ENCODE measurements around the gene CDH12.
"Not testable (repeated sequence)": the region's sequence is repeated elsewhere in the genome, so short reads cannot be mapped to it uniquely, and the experiment has no call there.

Gene CDH12

DNA sequence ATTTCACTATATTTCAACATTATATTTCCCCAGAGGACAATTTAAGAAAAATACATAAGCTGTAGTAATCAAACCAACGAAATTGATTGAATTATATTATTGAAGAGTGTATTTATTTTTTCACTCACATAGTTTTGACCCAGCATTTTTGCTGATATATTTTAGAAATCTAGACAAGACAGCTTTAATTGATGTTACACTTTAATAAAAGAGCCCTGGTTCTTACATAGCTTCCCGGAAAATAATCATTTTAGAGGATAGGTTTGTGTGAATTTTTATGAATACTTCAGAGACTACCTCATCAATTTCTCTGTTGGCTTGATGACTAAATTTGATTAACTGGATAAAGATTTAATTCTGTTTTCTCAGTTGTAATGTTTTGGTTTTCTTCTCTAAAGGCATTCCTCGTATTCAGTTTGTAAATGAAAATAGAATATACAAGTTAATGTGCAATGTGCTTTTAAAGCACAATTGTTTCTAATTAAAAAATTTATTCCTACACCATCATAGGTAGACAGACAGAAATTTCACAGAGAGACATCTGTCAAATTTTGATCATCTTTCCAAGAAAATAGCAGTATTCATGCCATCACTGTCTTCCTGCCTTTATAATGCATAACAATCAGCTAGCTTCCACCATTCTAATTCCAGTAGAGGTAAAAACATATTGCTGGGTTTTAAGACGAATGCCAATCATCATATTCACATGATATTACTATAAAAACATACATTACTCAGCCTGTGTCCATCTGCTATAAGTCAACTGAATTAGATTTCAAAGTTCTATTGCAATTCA lies 441.4 kb downstream of the CDH12 start:
- no peak for DNase-seq

GRCh38 chr5:22391956-22392355 lies 461.2 kb downstream of the CDH12 start:
- no peak for DNase-seq

GRCh38 chr5:22390888-22391287 lies 462.3 kb downstream of the CDH12 start:
- DNase-seq, result no peak

DNA sequence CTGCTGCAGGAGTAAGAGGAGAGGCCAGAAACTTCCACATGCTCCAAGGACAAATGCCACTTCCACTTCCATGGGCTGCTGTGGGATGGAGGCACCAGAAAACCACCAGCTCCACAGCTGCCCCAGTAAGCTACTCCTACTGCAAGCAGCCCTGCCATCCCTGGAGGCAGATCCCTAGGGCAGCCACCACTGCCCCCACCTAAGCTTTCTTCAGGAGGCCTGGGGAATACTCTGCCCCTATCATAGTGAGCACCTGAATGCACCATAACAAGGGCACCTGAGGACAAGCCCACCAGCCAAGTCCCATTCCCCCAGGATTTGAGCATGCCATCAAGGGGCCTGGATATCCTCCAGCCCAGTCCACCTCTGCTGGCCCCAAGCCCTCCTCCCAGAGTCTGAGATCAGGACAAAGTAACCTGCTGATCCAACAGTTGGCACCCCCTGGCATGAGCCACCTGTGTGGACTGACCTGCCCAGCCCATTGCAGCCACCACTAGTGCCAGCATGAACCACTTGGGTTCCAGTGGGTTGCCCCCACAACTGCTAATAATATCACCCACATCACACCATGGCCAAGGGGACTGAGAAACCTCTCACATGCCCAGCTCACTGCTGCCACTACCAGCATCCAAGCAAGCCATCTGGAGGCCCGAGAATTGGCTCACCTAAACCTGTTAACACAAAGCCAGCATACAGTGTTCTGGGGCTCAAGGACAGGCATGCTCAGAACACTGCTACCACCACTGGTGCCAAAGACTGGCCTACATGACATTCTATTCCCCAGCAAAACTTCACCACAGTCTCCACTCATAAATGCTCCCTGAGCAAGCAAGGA lies 480.1 kb downstream of the CDH12 start:
- DNase-seq, result no peak

- DNase-seq, result no peak
These were observed 480.8 kb downstream of the CDH12 start for GRCh38 chr5:22372376-22372775.

DNA sequence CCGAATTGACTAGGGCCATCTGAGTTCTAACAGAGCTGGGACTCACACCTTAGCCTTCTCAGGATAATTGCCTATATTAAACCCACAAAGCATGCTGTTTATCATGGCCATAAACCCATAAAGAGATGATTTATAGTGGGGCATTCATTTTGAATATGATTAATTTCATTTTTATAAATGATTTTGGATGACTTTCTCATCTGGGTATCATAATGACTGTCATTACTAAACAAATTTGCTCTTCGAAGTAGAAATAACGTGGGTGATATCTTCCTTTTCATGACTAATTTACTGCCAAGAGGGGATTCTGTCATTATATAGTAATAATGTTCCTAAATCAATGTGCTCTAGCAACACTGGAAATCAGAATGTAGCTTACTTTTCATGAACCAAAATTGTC lies 498.2 kb downstream of the CDH12 start:
- no peak for DNase-seq

GRCh38 chr5:22352493-22352892 lies 500.7 kb downstream of the CDH12 start:
- DNase-seq, result no peak

DNA sequence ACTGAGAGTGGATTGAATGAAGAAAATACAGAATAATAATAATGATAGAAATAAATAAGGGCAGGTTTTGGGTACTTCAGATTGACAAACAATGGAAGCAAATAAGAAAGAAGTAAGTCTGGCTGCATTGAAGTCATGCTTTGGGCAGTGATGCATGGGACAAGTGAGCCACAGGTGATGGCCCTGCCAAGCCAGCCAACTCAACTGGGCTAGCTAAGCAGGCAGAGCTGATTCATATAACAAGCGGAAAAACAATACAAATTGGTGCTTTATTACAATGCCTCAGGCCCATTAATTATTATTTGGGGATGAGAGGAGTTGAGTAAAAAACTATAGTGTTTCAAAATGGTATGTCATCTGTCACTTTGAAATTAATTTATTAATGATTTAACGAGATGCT lies 502.0 kb downstream of the CDH12 start:
- DNase-seq, result no peak

DNA sequence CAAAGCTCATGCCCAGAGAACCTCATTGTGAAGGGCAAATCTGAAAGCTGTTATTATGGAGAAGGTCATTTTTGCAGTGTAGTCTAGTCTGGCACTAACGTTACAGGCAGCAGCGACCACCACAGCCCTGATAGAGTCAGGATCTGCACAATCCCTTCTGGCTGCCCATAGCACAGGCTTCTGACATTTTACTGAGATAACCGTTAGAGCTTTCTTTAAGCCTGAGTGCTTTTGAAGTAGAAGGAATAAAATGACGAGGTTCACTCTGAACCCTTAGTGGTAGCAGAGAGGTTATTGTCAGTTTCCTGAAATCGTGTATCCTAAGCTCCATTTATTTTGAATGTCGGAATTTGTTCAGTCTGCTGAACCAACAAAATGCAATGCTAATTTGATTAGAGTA lies 505.1 kb downstream of the CDH12 start:
- no peak for DNase-seq

DNA sequence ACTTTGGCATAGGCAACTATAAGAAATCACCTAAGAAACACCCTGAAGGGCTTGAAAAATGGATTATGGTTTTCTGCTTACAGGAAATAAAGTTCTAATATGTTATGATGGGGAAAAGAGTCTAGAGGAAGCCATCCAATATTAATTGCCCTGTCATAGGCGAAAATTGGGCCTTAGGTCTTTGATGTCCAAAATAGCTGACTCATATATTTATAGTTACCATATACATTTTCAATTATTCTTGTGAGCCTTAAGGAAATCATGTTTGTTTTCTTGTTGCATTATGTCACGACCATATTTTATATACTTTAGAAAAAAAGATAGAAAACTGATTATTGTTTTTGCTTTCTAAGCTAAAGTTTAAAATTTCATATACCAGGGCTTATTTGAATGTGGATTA lies 509.1 kb downstream of the CDH12 start:
- no peak for DNase-seq

DNA sequence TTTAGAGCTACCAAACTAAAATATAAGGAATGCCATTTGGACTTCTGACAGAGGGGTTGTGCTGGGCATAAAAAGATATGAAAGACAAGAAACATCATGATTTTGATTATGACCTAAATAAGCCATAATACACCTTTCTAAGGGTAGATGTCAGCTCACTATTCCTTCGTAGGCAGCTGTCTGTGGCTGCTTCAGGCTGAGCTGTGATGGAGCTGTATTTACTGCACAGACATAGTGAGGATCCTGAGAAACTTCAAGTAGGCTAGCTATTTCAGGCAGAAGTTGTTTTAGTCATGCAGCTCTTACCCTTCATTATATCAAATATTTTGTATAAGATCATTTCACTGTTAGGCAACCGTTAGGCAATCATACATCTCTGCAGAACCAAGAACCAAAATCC lies 511.7 kb downstream of the CDH12 start:
- DNase-seq, result no peak

DNA sequence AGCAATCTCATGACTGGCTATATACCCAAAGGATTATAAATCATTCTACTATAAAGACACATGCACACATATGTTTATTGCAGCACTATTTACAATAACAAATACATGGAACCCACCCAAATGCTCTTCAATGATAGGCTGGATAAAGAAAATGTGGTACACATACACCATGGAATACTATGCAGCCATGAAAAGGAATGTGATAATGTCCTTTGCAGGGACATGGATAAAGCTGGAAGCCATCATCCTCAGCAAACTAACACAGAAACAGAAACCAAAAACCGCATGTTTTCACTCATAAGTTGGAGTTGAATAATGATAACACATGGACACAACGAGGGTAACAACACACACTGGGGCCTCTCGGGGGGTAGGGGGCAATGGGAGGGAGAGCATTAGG lies 520.2 kb downstream of the CDH12 start:
- DNase-seq, result not testable (repeated sequence)

DNA sequence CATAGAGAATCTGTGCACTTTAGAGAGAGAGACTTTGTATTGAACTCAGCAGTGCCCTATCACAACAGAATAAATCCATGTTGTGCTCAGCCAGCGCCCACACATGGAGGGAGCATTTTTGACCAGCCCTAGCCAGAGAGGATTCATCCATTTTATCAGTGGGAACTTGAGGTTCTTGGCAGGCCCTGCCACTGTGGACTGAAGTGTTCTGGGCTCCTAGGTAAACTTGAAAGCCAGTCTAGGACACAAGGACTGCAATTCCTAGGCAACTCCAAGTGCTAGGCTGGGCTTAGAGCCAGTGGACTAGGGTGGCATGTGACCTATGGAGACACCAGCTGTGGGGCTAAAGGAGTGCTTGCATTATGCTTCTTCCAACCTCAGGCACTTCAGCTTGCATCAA lies 523.5 kb downstream of the CDH12 start:
- no peak for DNase-seq

DNA sequence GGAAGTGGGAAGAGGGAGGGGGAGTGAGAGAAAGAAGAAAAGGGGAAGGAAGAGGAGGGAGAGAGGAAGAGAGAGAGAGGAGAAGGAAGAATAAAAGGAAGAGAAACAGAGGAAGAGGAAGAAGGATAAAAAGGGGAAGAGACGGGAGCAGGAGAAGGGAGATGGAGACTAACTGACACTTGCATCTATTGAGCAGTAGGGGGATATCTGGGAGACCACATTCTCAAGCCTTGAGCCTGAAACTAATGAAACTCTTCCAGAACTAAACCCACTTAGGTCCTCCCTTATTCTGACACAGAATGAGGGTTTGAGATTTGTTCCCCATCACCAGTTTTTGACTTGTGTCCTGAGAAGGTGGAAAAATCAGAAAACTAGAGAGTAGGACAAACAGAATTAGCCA lies 533.3 kb downstream of the CDH12 start:
- no peak for DNase-seq

GRCh38 chr5:22316294-22316693 lies 536.9 kb downstream of the CDH12 start:
- no peak for DNase-seq

DNA sequence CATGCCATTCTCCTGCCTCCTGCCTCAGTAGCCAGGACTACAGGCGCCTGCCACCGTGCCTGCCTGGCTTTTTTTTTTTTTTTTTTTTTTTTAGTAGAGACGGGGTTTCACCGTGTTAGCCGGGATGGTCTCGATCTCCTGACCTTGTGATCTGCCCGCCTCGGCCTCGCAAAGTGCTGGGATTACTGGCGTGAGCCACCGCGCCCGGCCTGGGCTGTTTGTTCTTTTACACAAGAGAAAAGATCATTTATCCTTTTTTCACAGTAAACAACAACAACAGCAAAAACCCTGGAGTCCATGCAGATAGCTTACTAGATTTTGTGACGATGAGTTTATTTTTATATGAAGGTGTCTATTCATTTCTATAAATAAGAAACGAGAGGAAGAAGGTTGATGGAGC lies 538.1 kb downstream of the CDH12 start:
- DNase-seq, result not testable (repeated sequence)

GRCh38 chr5:22314548-22314947 lies 538.6 kb downstream of the CDH12 start:
- DNase-seq, result no peak

DNA sequence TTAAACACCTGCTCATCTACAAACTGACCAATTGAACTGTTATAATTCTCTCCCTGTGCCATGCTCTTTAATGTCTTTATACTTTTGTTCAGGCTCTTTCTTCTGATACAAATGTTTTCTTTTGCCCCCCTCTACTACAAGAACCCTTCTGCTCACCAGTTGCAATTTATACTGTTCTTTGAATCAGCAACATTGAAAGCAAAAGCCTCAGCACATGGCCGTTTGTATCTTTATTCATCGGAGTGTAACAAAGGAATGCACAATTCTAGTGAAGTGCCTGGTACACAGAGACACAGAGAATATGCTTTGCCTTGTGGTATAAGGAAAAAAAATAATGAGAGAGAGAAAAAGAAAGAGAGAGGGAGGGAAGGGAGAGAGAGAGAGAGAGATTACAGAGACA lies 547.1 kb downstream of the CDH12 start:
- DNase-seq, result no peak

DNA sequence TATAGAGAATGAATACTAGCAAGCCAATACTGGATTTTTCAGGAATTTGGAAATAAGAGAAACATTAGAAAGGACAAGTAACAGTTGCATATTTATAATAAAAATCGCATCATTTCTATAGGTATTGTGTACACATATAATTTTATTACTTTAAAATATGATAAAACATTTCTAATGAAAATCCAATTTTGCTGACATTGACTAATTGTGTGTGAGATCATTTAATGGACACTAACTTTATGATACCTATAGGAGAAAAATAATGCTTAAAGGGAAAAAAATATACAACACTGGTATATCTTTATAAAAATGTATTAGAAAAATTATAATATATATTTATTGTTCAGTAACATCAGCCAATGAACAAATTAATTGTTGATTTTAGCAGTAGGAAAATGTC lies 557.3 kb downstream of the CDH12 start:
- no peak for DNase-seq

DNA sequence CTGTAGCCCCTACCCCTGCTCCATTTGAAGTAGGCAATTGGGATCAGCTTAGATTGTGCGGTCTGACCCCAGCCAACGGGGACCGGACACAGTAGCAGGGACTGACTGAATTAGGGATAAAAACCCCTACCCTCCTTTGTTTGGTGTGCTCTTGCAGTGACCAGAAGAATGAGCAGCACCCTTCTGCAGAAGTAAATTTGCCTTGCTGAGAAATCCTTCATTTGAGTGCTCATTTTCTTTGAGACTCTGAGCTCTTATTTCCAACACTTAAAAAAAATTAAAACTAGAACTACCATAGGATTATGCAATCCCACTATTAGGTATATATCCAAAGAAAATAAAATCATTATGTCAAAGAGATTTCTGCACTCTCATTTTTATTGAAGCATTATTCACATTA lies 560.0 kb downstream of the CDH12 start:
- no peak for DNase-seq

GRCh38 chr5:22278164-22278563 lies 575.0 kb downstream of the CDH12 start:
- no peak for DNase-seq

DNA sequence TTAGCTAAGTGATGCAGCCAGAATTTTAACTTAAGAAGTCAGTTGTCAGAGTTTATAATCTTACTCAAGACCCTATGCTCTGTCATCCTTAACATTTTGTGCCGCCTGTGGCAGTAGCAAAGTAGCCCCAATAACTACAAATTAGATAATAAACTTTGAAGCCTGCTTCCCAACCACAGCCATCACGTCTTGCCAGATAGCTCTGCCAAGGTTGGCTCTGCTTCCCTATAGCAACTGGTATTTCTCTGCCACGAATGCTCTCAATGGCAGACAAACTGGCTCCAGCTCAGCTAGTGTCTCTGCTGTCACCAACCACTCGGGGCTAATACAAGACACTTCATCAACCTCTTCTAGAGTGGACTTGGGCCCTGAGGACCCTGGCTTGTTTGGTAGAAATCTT lies 576.1 kb downstream of the CDH12 start:
- DNase-seq, result no peak

DNA sequence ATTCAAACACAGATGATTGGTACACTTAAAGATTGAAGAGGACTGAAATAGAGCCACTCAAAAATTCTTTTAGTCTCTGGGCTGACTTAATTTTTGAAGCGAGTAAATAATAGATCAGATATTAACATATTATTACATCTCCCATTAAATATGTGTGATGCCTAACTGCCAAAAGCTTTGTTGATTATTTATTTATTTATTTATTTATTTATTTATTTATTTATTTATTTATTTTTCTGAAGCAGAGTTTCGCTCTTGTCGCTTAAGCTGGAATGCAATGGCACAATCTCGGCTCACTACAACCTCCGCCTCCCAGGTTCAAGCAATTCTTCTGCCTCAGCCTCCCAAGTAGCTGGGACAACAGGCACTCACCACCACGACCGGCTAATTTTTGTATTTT lies 587.3 kb downstream of the CDH12 start:
- not testable (repeated sequence) for DNase-seq

- no peak for DNase-seq
These were observed 595.0 kb downstream of the CDH12 start for GRCh38 chr5:22258139-22258538.

Measured in amniotic stem cell (primary cell).